ELR (cell line): ENCODE results near the gene SLC15A4.
A peak's percentile ranks its signal among the peaks of the same experiment; 100 is the strongest.
"Not testable (repeated sequence)": the region's sequence is repeated elsewhere in the genome, so short reads cannot be mapped to it uniquely, and the experiment has no call there.

Source experiments
- DNase-seq: peaks from one replicate; pipeline ENCODE4 v3.0.0-alpha.2; 2015; ENCODE audit warnings: low read depth

SLC15A4 gene

GRCh38 chr12:128823916-128824839, at the start of gene SLC15A4:
SLC15A4 (minus strand) TSS chr12:128823958; CDS start chr12:128823943, 15 bp downstream.
- peak; percentile 91 for DNase-seq

GRCh38 chr12:128872303-128872702, 48.5 kb upstream of the SLC15A4 start:
- no peak for DNase-seq

- no peak for DNase-seq
Measured at GRCh38 chr12:128871516-128871892, 47.7 kb upstream of the SLC15A4 start.

GRCh38 chr12:128867466-128867865, 43.7 kb upstream of the SLC15A4 start:
- DNase-seq = no peak

- no peak for DNase-seq
Measured at GRCh38 chr12:128864516-128865186, 40.9 kb upstream of the SLC15A4 start.

GRCh38 chr12:128863957-128864356, 40.2 kb upstream of the SLC15A4 start:
- DNase-seq = no peak

GRCh38 chr12:128861226-128862016, 37.7 kb upstream of the SLC15A4 start:
- no peak for DNase-seq

GRCh38 chr12:128859311-128859710, 35.6 kb upstream of the SLC15A4 start:
- DNase-seq = no peak

GRCh38 chr12:128857133-128857763, 33.5 kb upstream of the SLC15A4 start:
- no peak for DNase-seq

GRCh38 chr12:128856791-128857078, 33.0 kb upstream of the SLC15A4 start:
- no peak for DNase-seq

- DNase-seq = no peak
Measured at GRCh38 chr12:128856035-128856790, 32.5 kb upstream of the SLC15A4 start.

GRCh38 chr12:128853600-128854197, 29.9 kb upstream of the SLC15A4 start:
- no peak for DNase-seq

GRCh38 chr12:128852885-128853599, 29.3 kb upstream of the SLC15A4 start, which contains the start of gene GLT1D1:
GLT1D1 (plus strand) TSS chr12:128853478; CDS start chr12:128853582, 104 bp downstream.
- no peak for DNase-seq

- no peak for DNase-seq
Measured at GRCh38 chr12:128852026-128852698, 28.4 kb upstream of the SLC15A4 start.

- DNase-seq = not testable (repeated sequence)
Measured at GRCh38 chr12:128851429-128851828, 27.7 kb upstream of the SLC15A4 start.

GRCh38 chr12:128850400-128850799, 26.6 kb upstream of the SLC15A4 start:
- no peak for DNase-seq

- not testable (repeated sequence) for DNase-seq
Measured at GRCh38 chr12:128849806-128850205, 26.0 kb upstream of the SLC15A4 start.

- no peak for DNase-seq
Measured at GRCh38 chr12:128848371-128848770, 24.6 kb upstream of the SLC15A4 start.

- not testable (repeated sequence) for DNase-seq
Measured at GRCh38 chr12:128846671-128847070, 22.9 kb upstream of the SLC15A4 start.
